Measurements from ENCODE around the gene MMD. TPM values are rescaled to one million over a fixed set of nuclear protein-coding genes. Genes with fewer than 3 reads are reported as not detected.

The MMD gene
- total and polyA plus RNA-seq, 8 donors: 1.1 to 7.0 (median 4.1) TPM

DNA sequence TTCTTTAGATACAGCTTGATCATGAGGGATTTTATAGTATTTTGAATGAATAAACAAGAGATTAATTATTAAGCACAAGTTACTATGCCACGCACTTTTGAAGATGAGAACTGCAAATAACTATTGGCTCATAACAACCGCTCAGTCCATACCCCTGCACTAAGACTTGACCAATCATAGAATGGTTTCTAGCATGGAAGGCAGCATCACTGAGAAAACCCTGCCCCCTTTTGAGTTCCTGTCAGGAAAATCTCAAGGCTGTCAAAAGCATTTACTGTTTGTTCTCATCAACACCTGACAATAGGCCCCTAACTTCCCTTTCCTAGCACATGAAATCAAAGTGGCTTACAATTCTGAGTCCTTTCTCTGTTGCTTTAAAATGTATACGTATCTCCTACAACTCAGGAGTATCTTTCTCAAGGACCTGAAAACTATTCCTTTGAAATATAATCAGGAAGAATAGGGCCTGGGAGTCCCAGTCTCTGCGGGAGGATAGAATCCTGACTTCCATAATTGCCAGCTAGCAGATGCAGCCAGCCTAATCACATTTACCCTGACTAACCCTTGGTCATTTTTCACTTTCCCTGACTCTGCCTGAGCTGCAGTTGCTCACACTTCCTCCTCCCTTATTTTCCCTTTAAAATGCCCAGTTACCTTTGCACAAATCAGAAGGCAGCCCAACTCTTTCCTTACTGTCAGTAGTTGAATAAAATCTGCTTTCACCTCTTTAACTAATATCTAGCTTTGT is 9.1 kb upstream of the MMD start:
- peaks cover 8 to 9% (median 9%) of the 10 kb centered on the region in 3 donors for H3K4me1 ChIP-seq
- 50 to 51% methylated on average over 4 of the region's 4 CpGs for WGBS, 2 donors
- intact Hi-C loops (cut with DNase I): no loop called here
- TF ChIP-seq, protein P1, sequence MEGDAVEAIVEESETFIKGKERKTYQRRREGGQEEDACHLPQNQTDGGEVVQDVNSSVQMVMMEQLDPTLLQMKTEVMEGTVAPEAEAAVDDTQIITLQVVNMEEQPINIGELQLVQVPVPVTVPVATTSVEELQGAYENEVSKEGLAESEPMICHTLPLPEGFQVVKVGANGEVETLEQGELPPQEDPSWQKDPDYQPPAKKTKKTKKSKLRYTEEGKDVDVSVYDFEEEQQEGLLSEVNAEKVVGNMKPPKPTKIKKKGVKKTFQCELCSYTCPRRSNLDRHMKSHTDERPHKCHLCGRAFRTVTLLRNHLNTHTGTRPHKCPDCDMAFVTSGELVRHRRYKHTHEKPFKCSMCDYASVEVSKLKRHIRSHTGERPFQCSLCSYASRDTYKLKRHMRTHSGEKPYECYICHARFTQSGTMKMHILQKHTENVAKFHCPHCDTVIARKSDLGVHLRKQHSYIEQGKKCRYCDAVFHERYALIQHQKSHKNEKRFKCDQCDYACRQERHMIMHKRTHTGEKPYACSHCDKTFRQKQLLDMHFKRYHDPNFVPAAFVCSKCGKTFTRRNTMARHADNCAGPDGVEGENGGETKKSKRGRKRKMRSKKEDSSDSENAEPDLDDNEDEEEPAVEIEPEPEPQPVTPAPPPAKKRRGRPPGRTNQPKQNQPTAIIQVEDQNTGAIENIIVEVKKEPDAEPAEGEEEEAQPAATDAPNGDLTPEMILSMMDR (IDR thresholded peaks at IDR 0.05): no peak
- DNase-seq: no peak
- peak in 3 of 4 donors; percentile 28 to 47 (median 33) for ATAC-seq
- no peak for FAIRE-seq
- H3K27me3 ChIP-seq: no peaks in the 10 kb centered on the region
- no peak overlapping the region for H3K4me3 ChIP-seq
- peak overlapping the region in 2 of 4 donors; percentile 38 to 40 for H3K27ac ChIP-seq
- no peaks in the 10 kb centered on the region for H3K36me3 ChIP-seq
- no peaks in the 10 kb centered on the region for H3K9me3 ChIP-seq

DNA sequence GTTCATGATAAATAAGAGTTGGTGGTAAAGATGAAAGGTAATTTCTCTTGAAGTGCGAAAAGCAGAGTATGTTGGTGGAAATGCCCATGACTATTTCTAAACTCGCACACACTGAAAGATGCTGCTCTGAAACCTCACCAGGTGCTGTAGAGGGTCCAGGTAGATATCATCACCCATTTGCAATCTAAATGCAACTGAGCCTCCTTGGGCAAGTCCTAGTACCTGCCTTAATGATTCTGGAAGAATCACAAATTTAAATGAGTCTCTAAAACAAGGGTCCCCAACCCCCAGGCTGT is 5.9 kb upstream of the MMD start:
- Histone ChIP-seq H3K36me3 (no peaks in the 10 kb centered on the region), H3K4me3 (no peak overlapping the region), H3K4me1 (no peaks in the 10 kb centered on the region), H3K27ac (no peak overlapping the region), H3K9me3 (no peaks in the 10 kb centered on the region), H3K27me3 (no peaks in the 10 kb centered on the region)
- DNase-seq (no peak), ATAC-seq (no peak), FAIRE-seq (no peak)
- intact Hi-C loops (cut with DNase I): no loop called here
- WGBS, 2 donors: 85 to 90% methylated on average over 2 of the region's 2 CpGs
- TF ChIP-seq, protein P1 (IDR thresholded peaks at IDR 0.05): no peak

DNA sequence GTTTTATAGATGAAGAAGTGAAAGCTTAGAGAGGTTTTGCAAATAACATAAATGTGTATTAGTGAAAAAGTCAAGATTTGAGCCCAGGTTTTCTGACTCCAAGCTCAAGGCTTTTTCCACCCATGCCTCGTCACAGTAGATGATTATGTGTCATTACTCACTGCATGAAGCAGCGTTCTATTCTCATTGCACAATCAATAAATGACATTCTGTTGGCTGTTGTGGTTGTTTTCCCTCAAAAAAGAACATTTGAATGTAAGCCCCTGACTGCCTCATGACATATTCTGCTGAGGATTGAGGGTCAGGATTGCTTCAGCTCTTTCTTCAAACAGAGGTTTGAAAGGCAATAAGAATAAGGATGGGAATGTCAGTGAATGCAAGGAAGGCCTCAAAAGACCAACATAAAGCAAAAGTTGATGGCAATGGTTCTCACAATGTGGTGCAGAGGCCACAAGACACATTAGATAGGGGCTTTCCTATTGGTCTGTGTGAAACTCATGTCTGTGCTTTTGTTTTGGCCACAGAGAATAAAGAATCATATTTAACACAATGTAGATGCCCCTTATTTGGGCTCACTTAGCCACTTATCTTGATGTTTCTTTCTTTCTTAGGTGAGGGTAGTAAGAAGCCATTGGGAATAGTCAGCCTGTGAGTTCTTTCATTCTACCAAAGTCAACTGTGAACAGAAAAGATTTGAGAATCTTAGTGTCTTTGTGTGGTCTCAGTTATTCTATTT is 5.4 kb upstream of the MMD start:
- Histone ChIP-seq H3K36me3 (no peaks in the 10 kb centered on the region), H3K27ac (no peak overlapping the region), H3K4me3 (no peak overlapping the region), H3K27me3 (no peaks in the 10 kb centered on the region), H3K9me3 (no peaks in the 10 kb centered on the region), H3K4me1 (peaks cover 0 to 3% (median 0%) of the 10 kb centered on the region in 3 donors)
- ATAC-seq (no peak), FAIRE-seq (no peak), DNase-seq (no peak)
- 23 to 29% methylated on average over 2 of the region's 2 CpGs for WGBS, 2 donors
- TF ChIP-seq, protein P1 (IDR thresholded peaks at IDR 0.05): no peak
- intact Hi-C loops (cut with DNase I): no loop called here

DNA sequence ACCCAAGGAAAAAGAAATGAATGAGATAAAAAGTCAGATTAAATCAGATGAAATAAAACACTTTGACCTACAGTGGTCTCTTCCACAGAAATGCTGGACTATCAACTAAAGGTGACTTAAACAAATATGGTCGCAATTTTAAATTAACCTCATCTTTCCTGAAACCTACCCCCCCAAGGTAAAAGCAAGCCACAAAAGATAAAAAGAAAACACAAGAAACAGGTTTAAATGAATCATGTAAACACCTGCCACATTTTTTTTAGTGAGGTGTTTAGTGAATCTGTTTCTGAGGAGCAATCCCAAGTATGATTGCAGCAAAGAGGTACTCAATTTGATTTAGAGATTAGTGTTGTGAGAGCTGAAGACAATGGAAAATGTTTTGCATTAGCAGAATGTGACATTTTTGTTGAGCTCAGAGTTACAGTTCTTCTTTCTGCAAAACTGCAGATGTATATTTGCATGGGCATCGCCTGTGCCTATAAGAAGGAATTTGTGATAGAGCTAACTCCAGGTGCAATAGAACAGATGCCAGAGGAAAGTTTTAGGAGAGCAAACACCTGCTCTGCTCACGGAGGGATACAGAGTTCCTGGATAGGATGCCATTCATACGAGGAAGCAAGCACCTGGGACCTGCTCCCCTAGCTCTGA is 3.4 kb upstream of the MMD start:
- Histone ChIP-seq H3K36me3 (no peaks in the 10 kb centered on the region), H3K4me1 (peaks cover 0 to 7% (median 3%) of the 10 kb centered on the region in 3 donors), H3K27ac (no peak overlapping the region), H3K27me3 (no peaks in the 10 kb centered on the region), H3K4me3 (no peak overlapping the region), H3K9me3 (no peaks in the 10 kb centered on the region)
- DNase-seq (no peak), ATAC-seq (no peak), FAIRE-seq (no peak)
- TF ChIP-seq, protein P1 (IDR thresholded peaks at IDR 0.05): no peak
- 31 to 38% methylated on average over 4 of the region's 4 CpGs for WGBS, 2 donors
- intact Hi-C loops (cut with DNase I): no loop called here

Measured in pancreas (tissue), 10 donors.